ENCODE results near the gene ERN1. TPM values are rescaled to one million over a fixed set of nuclear protein-coding genes. Genes with fewer than 3 reads are reported as not detected.

Gene ERN1
- total RNA-seq, 1 donor from 2014 or later = 91.0 TPM

- peak; percentile 40 for DNase-seq (ENCODE audit: low spot score)
- Mint-ChIP-seq H3K36me3 (ENCODE audit: low read depth) (peaks cover 96% of the 10 kb centered on the region), H3K27me3 (ENCODE audit: low read depth) (no peaks in the 10 kb centered on the region), H3K9me3 (no peaks in the 10 kb centered on the region), H3K27ac (peak overlapping the region; percentile 91), H3K4me3 (ENCODE audit: low read depth) (peak overlapping the region; percentile 45), H3K4me1 (ENCODE audit: low read depth) (peaks cover 35% of the 10 kb centered on the region)
- intact Hi-C loops (cut with micrococcal nuclease) = loop anchor here (1.0 kb wide), 2 partner anchors 10 to 79 kb away; partner anchors contain the start of gene ERN1
Observed at GRCh38 chr17:64051153-64051552, 78.8 kb downstream of the ERN1 start.

DNA sequence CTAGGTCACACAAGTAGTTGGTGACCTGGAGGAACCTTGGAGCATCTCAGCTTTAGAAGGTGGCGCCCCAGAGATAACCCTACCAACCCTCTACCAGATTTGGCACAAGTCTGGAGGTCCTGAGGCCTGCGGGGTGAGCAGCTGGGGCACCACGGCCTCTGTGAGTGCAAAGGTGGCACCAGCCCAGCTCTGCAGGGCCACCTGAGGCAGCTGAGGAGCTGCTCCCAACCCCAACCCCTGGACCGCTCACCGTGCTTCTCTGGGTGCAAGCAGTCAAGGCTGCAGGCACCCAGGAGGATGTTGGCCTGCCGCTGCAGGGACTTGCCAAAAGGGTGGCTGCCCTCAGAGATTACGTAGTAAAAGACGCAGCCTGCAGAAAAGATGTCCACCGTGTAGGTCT lies 81.1 kb downstream of the ERN1 start:
- Mint-ChIP-seq H3K27ac (peak overlapping the region; percentile 55), H3K4me1 (ENCODE audit: low read depth) (peaks cover 37% of the 10 kb centered on the region), H3K36me3 (ENCODE audit: low read depth) (peaks cover 95% of the 10 kb centered on the region), H3K4me3 (ENCODE audit: low read depth) (no peak overlapping the region), H3K9me3 (no peaks in the 10 kb centered on the region), H3K27me3 (ENCODE audit: low read depth) (no peaks in the 10 kb centered on the region)
- intact Hi-C loops (cut with micrococcal nuclease) = no loop called here
- no peak for DNase-seq (ENCODE audit: low spot score)

DNA sequence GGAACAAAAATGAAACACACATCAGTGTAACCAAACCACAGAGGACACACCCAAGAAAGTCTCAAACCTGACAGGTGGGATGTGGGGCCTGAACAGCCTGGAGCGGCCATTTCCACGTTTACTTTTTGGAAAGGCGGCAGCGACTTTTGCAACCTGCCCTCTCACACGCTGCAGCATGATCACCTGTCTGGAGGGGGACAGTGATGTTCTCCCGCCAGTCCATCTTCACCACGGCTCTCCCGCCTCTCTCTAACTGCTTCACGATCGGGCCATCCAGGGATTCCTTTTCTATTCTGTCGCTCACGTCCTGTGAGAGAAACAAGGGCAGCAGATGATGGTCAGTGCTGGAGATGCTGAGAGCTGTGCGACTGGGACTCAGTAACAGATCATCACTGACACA lies 84.8 kb downstream of the ERN1 start:
- Mint-ChIP-seq H3K9me3 (no peaks in the 10 kb centered on the region), H3K27ac (no peak overlapping the region), H3K27me3 (ENCODE audit: low read depth) (no peaks in the 10 kb centered on the region), H3K4me3 (ENCODE audit: low read depth) (no peak overlapping the region), H3K4me1 (ENCODE audit: low read depth) (peaks cover 14% of the 10 kb centered on the region), H3K36me3 (ENCODE audit: low read depth) (peaks cover 92% of the 10 kb centered on the region)
- intact Hi-C loops (cut with micrococcal nuclease) = no loop called here
- DNase-seq (ENCODE audit: low spot score) = no peak

DNA sequence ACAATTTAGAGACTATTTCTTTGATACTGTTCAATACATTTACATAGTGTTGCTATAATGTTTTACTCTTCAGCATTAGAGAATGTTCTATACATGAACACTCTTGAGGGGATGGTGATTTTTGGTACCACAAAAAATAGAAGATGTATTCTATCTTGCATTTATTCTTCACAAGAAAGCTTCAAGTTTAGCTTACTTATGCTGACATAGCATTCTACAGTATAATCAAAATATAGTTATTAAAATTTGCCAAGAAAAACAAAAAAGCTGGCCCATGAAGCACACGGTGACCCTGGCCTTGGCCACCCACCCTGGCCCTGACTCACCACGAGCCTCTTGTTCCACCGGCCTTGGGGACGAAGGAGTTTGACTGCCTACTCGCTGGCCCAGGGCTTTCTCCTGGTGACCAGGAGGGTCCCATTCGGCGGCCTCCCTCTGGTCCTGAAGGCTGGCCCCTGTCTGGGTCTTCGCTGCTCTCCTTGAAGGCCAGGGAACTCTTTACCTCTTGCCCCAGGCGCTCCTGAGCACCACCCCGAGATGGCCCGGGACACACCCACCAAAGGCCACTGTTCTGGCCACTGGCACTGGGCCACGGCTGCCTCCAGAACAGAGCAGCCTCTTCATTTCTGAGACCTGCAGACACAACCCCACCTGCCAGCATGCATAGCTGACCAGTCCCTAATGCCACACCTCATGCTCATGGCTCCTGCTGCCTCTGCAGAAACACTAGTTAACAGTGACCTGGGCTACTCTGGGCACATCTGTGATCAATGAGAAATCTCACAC lies 87.1 kb downstream of the ERN1 start:
- Mint-ChIP-seq H3K4me3 (ENCODE audit: low read depth) (no peak overlapping the region), H3K27me3 (ENCODE audit: low read depth) (no peaks in the 10 kb centered on the region), H3K4me1 (ENCODE audit: low read depth) (peaks cover 6% of the 10 kb centered on the region), H3K9me3 (no peaks in the 10 kb centered on the region), H3K27ac (no peak overlapping the region), H3K36me3 (ENCODE audit: low read depth) (peaks cover 91% of the 10 kb centered on the region)
- intact Hi-C loops (cut with micrococcal nuclease) = no loop called here
- no peak for DNase-seq (ENCODE audit: low spot score)

DNA sequence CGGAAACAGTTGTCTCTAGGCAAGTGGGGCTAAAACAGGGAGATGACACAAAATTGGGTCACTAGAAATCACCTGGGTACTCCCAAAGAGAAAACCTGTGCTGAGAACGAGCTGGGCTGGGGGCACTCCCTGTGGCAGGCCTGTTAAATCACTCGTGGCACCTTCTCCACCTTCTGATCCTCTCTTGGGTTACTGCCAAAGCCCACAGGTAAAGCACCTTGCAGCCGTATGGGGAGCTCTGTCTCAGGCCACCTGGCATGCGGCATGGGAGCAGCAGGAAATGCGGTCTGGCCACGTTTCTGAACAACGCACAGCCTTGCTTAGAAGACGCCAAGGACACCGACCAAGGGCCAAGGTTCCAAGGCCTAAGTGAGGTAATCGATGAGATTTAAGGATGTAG lies 88.0 kb downstream of the ERN1 start:
- peaks cover 89% of the 10 kb centered on the region for H3K36me3 Mint-ChIP-seq (ENCODE audit: low read depth)
- intact Hi-C loops (cut with micrococcal nuclease) = no loop called here
- H3K4me3 Mint-ChIP-seq (ENCODE audit: low read depth) = no peak overlapping the region
- H3K27ac Mint-ChIP-seq = no peak overlapping the region
- H3K4me1 Mint-ChIP-seq (ENCODE audit: low read depth) = peaks cover 6% of the 10 kb centered on the region
- H3K9me3 Mint-ChIP-seq = no peaks in the 10 kb centered on the region
- no peaks in the 10 kb centered on the region for H3K27me3 Mint-ChIP-seq (ENCODE audit: low read depth)
- DNase-seq (ENCODE audit: low spot score) = no peak

- Mint-ChIP-seq H3K27me3 (ENCODE audit: low read depth) (no peaks in the 10 kb centered on the region), H3K36me3 (ENCODE audit: low read depth) (peaks cover 87% of the 10 kb centered on the region), H3K27ac (no peak overlapping the region)
Observed at GRCh38 chr17:64040206-64040605, 89.7 kb downstream of the ERN1 start.

GRCh38 chr17:64039106-64039400 lies 90.9 kb downstream of the ERN1 start:
- Mint-ChIP-seq H3K27me3 (ENCODE audit: low read depth) (no peaks in the 10 kb centered on the region), H3K4me1 (ENCODE audit: low read depth) (peaks cover 2% of the 10 kb centered on the region), H3K36me3 (ENCODE audit: low read depth) (peaks cover 86% of the 10 kb centered on the region), H3K9me3 (no peaks in the 10 kb centered on the region), H3K4me3 (ENCODE audit: low read depth) (no peak overlapping the region), H3K27ac (no peak overlapping the region)
- no peak for DNase-seq (ENCODE audit: low spot score)
- intact Hi-C loops (cut with micrococcal nuclease) = no loop called here

More at GRCh38 chr17:64040206-64040605, 89.7 kb downstream of the ERN1 start:
- Mint-ChIP-seq H3K9me3 (no peaks in the 10 kb centered on the region), H3K4me1 (ENCODE audit: low read depth) (peaks cover 2% of the 10 kb centered on the region), H3K4me3 (ENCODE audit: low read depth) (no peak overlapping the region)
- no peak for DNase-seq (ENCODE audit: low spot score)
- intact Hi-C loops (cut with micrococcal nuclease) = no loop called here

DNA sequence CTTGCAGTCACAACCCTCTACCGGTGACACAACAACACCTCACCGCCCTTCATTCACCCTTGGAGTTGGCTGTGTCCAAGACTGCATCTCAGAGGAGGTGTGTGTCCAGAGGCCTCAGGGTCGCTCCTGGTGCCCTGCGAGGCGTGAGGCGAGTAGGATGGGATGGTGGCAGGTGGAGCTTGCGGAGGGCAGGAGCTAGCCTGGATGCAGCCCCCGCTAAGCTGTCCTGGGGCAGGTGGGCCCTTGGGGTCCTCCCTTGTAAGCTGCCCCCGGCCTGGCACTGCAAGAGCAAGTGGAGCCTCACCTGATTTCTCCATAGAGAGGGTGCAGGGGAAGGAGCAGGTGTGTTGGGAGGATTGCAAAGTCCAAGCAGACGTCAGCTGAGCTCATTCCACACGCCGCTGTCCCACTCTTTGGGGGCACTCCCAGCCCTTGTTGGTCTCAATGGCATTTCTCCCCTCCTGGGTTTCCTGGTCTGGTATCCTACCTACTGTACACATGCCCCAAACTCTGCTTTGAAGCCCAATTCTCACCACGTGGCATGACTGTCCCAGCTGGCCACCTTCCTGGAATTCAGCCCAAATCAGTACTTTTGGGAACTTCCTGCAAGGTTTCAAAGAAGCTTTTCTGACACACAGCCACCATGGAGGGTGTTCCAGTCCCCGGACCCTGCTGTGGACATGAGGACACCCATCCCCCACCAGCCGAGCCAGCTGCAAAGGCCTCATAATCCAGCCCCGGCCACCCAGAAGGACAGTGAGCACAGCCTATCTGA lies 91.4 kb downstream of the ERN1 start:
- Mint-ChIP-seq H3K4me1 (ENCODE audit: low read depth) (peaks cover 2% of the 10 kb centered on the region), H3K36me3 (ENCODE audit: low read depth) (peaks cover 86% of the 10 kb centered on the region), H3K4me3 (ENCODE audit: low read depth) (no peak overlapping the region), H3K27me3 (ENCODE audit: low read depth) (no peaks in the 10 kb centered on the region), H3K27ac (no peak overlapping the region), H3K9me3 (no peaks in the 10 kb centered on the region)
- no peak for DNase-seq (ENCODE audit: low spot score)
- intact Hi-C loops (cut with micrococcal nuclease) = no loop called here

- intact Hi-C loops (cut with micrococcal nuclease) = no loop called here
- DNase-seq (ENCODE audit: low spot score) = no peak
- Mint-ChIP-seq H3K36me3 (ENCODE audit: low read depth) (peaks cover 82% of the 10 kb centered on the region), H3K4me3 (ENCODE audit: low read depth) (no peak overlapping the region), H3K9me3 (no peaks in the 10 kb centered on the region), H3K27ac (no peak overlapping the region), H3K4me1 (ENCODE audit: low read depth) (peaks cover 2% of the 10 kb centered on the region), H3K27me3 (ENCODE audit: low read depth) (no peaks in the 10 kb centered on the region)
Observed at GRCh38 chr17:64037802-64038201, 92.1 kb downstream of the ERN1 start.

- no peak overlapping the region for H3K4me3 Mint-ChIP-seq (ENCODE audit: low read depth)
- no peaks in the 10 kb centered on the region for H3K4me1 Mint-ChIP-seq (ENCODE audit: low read depth)
- no peak overlapping the region for H3K27ac Mint-ChIP-seq
- no peaks in the 10 kb centered on the region for H3K9me3 Mint-ChIP-seq
- peaks cover 78% of the 10 kb centered on the region for H3K36me3 Mint-ChIP-seq (ENCODE audit: low read depth)
- DNase-seq (ENCODE audit: low spot score) = no peak
- intact Hi-C loops (cut with micrococcal nuclease) = no loop called here
- H3K27me3 Mint-ChIP-seq (ENCODE audit: low read depth) = no peaks in the 10 kb centered on the region
Observed at GRCh38 chr17:64037180-64037579, 92.8 kb downstream of the ERN1 start.

GRCh38 chr17:64036198-64036922 lies 93.6 kb downstream of the ERN1 start:
- intact Hi-C loops (cut with micrococcal nuclease) = no loop called here
- Mint-ChIP-seq H3K4me3 (ENCODE audit: low read depth) (no peak overlapping the region), H3K36me3 (ENCODE audit: low read depth) (peaks cover 75% of the 10 kb centered on the region), H3K9me3 (no peaks in the 10 kb centered on the region), H3K4me1 (ENCODE audit: low read depth) (no peaks in the 10 kb centered on the region), H3K27me3 (ENCODE audit: low read depth) (no peaks in the 10 kb centered on the region), H3K27ac (no peak overlapping the region)
- DNase-seq (ENCODE audit: low spot score) = no peak

DNA sequence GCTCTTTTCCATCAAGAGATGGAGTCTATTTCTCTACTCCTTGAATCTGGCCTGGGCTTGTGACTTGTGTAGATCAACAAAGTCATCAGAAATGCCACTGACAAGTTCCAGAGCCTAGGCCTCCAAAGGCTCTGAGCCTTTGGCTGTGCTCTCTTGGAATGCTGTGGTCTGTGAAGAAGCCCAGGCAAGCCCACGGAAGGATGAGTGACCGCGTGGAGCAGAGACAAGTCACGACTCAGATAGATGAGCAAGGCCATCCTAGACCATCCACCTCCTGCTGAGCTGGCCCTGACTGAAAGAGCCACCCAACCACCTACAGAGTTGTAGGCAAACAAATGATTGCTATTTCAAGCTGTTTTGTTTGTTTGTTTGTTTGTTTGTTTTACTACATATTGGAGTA lies 97.9 kb downstream of the ERN1 start:
- Mint-ChIP-seq H3K27ac (no peak overlapping the region), H3K9me3 (no peaks in the 10 kb centered on the region), H3K36me3 (ENCODE audit: low read depth) (peaks cover 51% of the 10 kb centered on the region), H3K27me3 (ENCODE audit: low read depth) (no peaks in the 10 kb centered on the region), H3K4me3 (ENCODE audit: low read depth) (no peak overlapping the region), H3K4me1 (ENCODE audit: low read depth) (peaks cover 18% of the 10 kb centered on the region)
- DNase-seq (ENCODE audit: low spot score) = no peak
- intact Hi-C loops (cut with micrococcal nuclease) = no loop called here

Data from activated T-helper 2 cell treated with anti-CD3 and anti-CD28 coated beads, Interferon-gamma antibody, Interleukin-2, Interleukin-4, amounts not matched to agents 10 μg/mL and 5 μg/mL and 100 μg/mL, durations not matched to agents 14 hours and 24 hours and 36 hours (primary cell).